HL-60/S4 treated with phorbol 12-myristate 13-acetate at 8.2 ng/mL for 4 days and 3 days (cell line): ENCODE measurements around the gene CD200R1.

Experiments
- in situ Hi-C: fragments of 300-500 bp; cut with MboI; formaldehyde crosslinking; loops from 2 replicates; pipeline ENCODE4 v1.15.0; 2022; ENCODE audit warnings: low sequenced_read_pairs

The CD200R1 gene

GRCh38 chr3:112897791-112898190 is 77.1 kb downstream of the CD200R1 start:
- in situ Hi-C loops, result no loop called here

DNA sequence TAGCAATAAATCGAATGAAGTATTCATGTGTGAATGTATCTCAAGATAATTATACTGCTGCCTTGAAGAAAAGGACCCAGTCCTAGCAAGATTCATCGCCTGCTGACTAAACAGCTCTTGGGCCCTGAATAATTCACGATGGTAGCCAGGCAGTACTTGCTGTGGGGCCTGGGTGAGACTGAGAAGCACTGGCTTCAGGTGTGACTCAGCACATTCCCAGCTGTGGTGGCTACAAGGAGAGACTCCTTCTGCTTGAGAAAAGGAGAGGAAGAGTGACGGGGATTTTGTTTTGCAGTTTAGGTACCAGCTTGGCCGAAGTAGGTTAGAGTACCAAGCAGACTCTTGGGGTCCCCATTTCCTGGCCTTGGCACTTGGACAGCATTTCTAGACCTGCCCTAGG is 80.6 kb downstream of the CD200R1 start:
- in situ Hi-C loops, result no loop called here

- in situ Hi-C loops, result no loop called here
Measured at GRCh38 chr3:112889357-112889756, 85.5 kb downstream of the CD200R1 start.

DNA sequence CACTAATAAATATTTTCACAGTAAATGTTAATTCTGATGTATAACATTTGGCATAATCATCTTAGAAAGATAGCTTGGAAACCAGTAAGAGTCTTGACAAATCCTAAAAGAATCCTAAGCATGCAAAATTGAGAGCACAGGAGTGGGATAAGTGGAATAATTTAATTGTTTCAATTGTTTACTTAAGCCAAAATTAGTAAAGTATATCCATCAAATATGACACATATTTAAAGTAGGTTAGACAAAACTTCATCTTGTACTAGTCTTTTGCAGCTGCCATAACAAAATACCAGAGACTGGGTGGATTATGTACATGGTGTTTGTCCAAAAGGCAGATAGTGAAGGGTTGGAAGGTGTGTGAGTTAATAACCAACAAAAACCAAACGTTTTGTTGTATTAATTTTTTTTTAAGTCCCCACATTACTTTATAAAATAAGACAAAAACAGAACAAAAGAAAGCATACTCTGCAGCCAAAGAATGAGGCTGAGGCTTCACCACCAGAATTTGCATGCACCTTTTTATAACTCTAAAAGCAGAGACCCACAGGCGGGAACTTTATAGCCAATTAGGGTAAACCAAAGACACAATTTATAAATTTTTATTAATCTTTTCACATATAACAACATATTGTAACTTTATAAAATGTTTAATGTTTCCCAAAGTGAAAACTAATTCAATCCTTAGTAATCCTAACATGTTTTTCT is 86.4 kb downstream of the CD200R1 start:
- in situ Hi-C loops, result no loop called here

DNA sequence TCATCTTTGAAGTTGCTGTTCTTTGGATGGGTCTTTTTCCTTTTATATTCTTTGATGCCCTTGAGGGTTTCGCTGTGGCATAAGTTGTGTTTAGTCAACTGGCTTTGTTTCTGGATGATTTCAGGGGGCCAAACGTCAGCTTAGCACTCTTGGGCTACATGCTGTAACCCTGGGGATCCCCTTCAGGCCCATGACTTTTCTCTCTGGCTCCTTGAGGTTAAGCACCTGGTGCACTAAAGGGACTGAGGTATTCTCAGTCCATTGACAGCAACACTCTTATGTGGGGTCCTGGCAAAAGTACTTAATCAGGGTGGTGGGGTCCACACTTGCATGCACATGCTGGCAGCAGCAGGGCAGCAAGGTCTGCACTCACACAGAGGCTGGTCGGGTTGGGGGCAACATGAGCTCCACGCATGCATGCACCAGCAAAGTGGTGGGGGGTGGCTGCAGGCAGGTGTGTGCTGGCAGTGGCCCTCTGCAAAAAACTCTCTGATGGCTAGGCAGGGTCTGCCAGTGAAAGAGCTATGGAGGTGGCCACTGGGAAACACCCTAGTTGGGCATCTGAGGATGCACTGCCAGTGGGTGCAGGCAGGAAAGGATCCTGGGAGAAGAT is 90.1 kb downstream of the CD200R1 start:
- in situ Hi-C loops, result no loop called here

DNA sequence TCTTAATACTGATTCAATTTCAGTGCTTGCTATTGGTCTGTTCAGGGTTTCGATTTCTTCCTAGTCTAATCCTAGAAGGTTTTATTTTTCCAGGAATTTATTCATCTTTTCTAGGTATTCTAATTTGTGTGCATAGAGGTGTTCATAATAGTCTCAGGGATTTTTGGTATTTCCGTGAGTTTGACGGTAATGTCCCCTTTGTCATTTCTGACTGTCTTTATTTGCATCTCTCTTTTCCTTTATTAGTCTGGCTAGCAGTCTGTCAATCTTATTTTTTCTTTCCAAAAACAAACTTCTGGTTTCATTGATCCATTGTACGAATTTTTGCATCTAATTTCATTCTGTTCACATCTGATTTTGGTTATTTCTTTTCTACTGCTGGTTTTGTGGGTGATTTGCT is 93.0 kb downstream of the CD200R1 start:
- in situ Hi-C loops, result no loop called here

DNA sequence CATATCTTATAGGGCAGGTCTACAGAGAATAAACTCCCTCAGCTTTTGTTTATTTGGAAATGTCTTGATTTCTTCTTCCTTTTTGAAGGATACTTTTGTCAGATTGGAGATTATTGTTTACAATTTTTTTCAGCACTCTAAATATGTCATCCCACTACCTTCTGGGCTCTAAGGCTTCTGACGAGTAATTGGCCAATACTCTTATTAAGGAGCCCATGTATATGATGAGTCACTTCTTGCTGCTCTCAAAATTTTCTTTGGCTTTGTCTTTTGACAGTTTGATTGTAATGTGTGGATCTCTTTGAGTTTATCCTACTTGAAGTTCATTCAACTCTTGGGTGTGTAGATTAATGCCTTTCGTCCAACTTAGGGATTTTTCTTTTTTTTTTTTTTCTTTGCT is 99.3 kb downstream of the CD200R1 start:
- in situ Hi-C loops, result no loop called here

- in situ Hi-C loops, result no loop called here
Measured at GRCh38 chr3:112874725-112875124, 100.2 kb downstream of the CD200R1 start.

DNA sequence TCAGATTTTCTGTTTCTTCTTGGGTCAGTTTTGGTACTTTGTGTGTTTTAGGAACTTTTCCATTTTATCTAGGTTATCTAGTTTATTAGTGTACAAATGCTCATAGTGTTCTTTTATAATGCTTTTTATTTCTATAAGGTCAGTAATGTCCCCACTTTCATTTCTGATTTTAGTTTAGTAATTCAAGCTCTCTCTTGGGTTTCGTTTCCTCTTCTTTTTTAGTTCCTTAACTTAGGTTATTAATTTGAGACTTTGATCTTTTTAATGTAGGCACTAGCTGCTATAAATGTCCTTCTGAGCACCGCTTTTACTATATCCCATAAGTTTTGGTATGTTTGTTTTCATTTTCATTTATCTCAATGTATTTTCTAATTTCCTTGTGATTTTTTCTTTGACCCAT is 101.3 kb downstream of the CD200R1 start:
- in situ Hi-C loops, result no loop called here

- in situ Hi-C loops, result no loop called here
Measured at GRCh38 chr3:112871735-112872134, 103.2 kb downstream of the CD200R1 start.
